Heart left ventricle (tissue), 13 donors: ENCODE results near the gene MECP2.
A peak's percentile ranks its signal among the peaks of the same experiment; 100 is the strongest.

Experiments
- POLR2A ChIP-seq, 2 donors: fragments of 450-650 bp; IDR thresholded peaks; one replicate each; pipeline ENCODE4 v1.6.1; 2017; ENCODE audit warnings: antibody characterized with exemption in 2 of 2, mild to moderate bottlenecking in 2 of 2, moderate library complexity in 2 of 2
- TF ChIP-seq, protein P1 (sequence below), 12 donors: fragments of 200-600 bp; sonication (generic) in 4 of 12; IDR thresholded peaks; one replicate each; pipeline versions ENCODE4 v1.5.0 to v1.8.0; 2018 to 2022; ENCODE audit warnings: antibody characterized with exemption in 12 of 12, mild to moderate bottlenecking in 5 of 12
- donor health status: ischemic (EF 13 %, LVEDD 7.1; RV severe dilation, severe dysfunction).
- donor health status: DM: no; HTN: yes; CAD: no.
- donor health status: DM: no; HTN: no; CAD: no.
- donor health status: ischemic (EF 25% LVEDD 6.9; RV normal size, moderate dysfunction).
- donor health status: ischemic (EF 25% LVEDD 5.7; RV mildly dilated, moderate dysfunction).
- donor health status: ischemic (EF 35%, LVEDD 5.7; RV mildly dilated, moderate dysfunction).
- donor health status: nonischemic (EF 11% LVEDD 7.7; RV severe dilation, severe dysfunction).
- donor health status: DM: yes; HTN: yes; CAD: no.
- donor health status: PGD.
- donor health status: ischemic (EF 29% LVEDD 5.4; RV normal size, mild dysfunction).
- donor health status: nonischemic (EF 23%, LVEDD 6.1; RV moderate dilation, normal function).

DNA sequence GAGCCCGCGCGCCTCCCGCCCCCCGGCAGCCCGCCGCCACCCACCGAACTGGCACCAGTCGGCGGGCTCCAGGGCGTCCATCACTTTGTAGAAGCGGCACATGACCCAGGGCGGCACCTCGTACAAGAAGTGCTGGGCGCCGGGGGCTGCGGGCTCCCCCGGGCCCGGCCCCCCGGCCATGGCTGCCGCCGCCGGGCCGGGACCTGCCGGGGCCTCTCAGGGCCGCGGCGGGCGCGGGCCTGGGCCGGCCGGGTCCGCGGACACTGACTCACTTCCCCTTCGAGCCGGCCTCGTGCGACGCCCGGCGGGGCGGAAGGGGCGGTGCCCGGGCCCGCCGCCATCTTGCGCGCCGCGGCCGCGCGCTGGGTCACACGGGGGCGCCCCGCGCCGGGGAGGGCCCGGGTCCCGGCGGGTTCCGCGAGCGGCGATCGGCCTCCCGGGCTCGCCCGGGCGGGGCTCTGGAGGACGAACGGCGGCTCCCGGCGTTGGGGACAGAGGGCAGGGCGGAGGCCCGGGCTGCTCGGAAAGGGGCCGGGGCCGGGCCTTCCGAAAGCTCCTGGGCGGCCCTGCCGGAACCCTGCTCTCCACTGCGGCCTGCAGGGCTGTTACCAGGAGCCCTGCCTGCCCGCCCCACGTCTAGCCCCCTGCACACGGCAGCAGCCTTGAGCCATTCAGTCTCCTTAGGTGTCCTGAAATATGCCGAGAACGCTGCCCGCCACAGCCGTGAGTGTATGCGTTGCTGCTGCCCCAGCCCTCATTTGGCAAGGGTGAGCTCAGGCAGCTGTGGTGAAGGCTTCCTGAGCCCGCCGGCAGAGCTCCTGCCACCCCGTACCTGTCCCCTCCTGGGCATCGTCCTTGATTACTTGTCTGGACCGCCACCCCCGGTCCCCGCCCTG is 77.6 kb downstream of the MECP2 start, which contains the start of gene IRAK1:
- TF ChIP-seq, protein P1, sequence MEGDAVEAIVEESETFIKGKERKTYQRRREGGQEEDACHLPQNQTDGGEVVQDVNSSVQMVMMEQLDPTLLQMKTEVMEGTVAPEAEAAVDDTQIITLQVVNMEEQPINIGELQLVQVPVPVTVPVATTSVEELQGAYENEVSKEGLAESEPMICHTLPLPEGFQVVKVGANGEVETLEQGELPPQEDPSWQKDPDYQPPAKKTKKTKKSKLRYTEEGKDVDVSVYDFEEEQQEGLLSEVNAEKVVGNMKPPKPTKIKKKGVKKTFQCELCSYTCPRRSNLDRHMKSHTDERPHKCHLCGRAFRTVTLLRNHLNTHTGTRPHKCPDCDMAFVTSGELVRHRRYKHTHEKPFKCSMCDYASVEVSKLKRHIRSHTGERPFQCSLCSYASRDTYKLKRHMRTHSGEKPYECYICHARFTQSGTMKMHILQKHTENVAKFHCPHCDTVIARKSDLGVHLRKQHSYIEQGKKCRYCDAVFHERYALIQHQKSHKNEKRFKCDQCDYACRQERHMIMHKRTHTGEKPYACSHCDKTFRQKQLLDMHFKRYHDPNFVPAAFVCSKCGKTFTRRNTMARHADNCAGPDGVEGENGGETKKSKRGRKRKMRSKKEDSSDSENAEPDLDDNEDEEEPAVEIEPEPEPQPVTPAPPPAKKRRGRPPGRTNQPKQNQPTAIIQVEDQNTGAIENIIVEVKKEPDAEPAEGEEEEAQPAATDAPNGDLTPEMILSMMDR (IDR thresholded peaks at IDR 0.05) = peak in 2 of 12 donors; percentile 6 to 10
- TF ChIP-seq POLR2A (IDR thresholded peaks at IDR 0.05) = no peak
